Coronary artery (tissue), 2 donors: Measurements from ENCODE around the gene TMEM178A.
"Not testable (repeated sequence)": the region's sequence is repeated elsewhere in the genome, so short reads cannot be mapped to it uniquely, and the experiment has no call there.

Experiments
- DNase-seq: peaks from one replicate; pipeline ENCODE4 v3.0.0-alpha.2; 2017; ENCODE audit warnings: low spot score
- H3K27ac ChIP-seq, 2 donors: fragments of 200-600 bp; sonication (generic); one replicate each; pipeline ENCODE4 v1.5.1; 2016 to 2019
- H3K4me3 ChIP-seq: fragments of 200-600 bp; sonication (generic); 2 replicates; pipeline ENCODE4 v1.5.1; 2016; ENCODE audit warnings: mild to moderate bottlenecking, moderate library complexity
- TF ChIP-seq, protein P1 (sequence below): fragments of 200-600 bp; sonication (generic); IDR thresholded peaks from one replicate; pipeline ENCODE4 v1.5.1; 2019; ENCODE audit warnings: antibody characterized with exemption

The TMEM178A gene

DNA sequence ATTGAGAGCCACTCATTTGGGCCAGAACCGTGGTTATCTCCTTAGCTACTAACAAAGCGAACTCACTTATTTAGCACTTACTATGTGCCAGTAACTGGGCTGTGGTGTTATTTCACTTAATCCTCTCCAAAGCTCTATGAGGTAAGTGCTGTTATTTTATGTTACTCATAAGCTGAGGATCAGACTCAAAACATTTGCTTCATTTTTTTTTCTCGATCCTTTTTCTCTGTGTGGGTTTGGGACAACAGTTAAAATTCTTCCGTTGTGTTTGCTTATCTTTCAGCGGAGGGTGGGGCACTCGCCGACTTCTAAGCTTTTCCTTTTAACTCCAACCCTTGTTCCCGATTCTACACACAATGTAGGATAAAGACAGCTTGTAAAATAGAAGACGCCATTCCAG, 52.8 kb downstream of the TMEM178A start:
- no peak overlapping the region for H3K4me3 ChIP-seq
- DNase-seq: no peak
- no peak overlapping the region for H3K27ac ChIP-seq
- TF ChIP-seq, protein P1, sequence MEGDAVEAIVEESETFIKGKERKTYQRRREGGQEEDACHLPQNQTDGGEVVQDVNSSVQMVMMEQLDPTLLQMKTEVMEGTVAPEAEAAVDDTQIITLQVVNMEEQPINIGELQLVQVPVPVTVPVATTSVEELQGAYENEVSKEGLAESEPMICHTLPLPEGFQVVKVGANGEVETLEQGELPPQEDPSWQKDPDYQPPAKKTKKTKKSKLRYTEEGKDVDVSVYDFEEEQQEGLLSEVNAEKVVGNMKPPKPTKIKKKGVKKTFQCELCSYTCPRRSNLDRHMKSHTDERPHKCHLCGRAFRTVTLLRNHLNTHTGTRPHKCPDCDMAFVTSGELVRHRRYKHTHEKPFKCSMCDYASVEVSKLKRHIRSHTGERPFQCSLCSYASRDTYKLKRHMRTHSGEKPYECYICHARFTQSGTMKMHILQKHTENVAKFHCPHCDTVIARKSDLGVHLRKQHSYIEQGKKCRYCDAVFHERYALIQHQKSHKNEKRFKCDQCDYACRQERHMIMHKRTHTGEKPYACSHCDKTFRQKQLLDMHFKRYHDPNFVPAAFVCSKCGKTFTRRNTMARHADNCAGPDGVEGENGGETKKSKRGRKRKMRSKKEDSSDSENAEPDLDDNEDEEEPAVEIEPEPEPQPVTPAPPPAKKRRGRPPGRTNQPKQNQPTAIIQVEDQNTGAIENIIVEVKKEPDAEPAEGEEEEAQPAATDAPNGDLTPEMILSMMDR: no peak

DNA sequence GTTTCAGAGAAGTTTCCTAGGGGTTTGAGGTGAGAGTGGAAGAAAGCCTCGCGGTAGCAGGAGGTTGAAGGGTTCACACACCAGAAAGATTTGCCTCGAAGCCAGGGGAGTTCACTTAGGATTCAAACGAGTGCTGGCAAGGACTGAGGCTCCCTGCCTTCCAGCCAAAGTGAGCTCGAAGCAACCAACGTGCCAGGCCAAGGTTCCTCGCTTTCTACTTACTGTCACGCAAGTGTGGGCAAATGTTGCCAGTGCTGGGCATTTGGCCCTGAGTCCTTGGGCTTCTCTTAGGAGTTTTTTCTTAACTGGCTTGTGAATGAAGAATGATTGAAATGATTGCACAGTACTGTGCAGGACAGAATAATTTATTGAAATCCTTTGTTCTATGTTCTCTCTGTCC, 53.6 kb downstream of the TMEM178A start:
- no peak for DNase-seq
- H3K27ac ChIP-seq: no peak overlapping the region
- H3K4me3 ChIP-seq: no peak overlapping the region
- TF ChIP-seq, protein P1: no peak

DNA sequence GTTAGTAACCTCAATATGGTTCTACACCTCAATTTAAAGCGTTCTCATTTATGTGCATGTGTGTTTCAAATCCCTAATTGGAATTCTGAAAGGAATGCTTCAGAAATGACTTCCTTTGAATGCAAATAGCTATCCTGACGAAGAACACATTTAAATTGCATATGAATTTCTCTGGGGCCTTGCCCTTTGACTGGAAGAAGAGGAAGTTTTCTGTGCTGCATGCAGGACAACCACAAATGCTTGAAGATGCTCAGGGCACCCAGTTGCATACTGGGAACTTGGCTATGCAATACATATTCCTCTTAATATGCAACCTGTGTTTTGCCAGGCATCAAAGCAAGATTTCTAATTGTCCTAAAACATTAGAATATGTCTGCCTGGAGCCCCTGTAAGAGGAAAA, 55.3 kb downstream of the TMEM178A start:
- H3K4me3 ChIP-seq: no peak overlapping the region
- TF ChIP-seq, protein P1: no peak
- DNase-seq: no peak
- H3K27ac ChIP-seq: no peak overlapping the region

DNA sequence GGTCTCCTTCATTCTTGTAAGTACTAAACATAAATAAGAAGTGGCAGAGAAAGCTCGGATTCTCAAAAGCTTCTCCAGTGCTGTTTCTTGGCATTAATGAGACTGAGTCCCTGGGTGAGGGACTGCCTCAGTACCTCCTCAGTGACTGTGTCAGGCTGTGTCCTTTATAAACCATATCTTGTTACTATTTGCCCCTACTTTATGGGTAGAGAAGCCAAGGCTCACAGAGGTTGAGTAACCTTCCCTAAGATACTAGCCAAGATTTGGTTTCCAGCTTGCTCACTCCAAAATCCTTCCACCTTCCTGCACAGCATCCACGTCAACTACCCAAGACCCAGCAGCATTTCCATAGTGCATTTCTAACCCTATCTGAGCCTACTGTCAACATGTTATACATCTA, 57.8 kb downstream of the TMEM178A start:
- Histone ChIP-seq H3K27ac (no peak overlapping the region), H3K4me3 (no peak overlapping the region)
- DNase-seq: no peak
- TF ChIP-seq, protein P1: no peak

DNA sequence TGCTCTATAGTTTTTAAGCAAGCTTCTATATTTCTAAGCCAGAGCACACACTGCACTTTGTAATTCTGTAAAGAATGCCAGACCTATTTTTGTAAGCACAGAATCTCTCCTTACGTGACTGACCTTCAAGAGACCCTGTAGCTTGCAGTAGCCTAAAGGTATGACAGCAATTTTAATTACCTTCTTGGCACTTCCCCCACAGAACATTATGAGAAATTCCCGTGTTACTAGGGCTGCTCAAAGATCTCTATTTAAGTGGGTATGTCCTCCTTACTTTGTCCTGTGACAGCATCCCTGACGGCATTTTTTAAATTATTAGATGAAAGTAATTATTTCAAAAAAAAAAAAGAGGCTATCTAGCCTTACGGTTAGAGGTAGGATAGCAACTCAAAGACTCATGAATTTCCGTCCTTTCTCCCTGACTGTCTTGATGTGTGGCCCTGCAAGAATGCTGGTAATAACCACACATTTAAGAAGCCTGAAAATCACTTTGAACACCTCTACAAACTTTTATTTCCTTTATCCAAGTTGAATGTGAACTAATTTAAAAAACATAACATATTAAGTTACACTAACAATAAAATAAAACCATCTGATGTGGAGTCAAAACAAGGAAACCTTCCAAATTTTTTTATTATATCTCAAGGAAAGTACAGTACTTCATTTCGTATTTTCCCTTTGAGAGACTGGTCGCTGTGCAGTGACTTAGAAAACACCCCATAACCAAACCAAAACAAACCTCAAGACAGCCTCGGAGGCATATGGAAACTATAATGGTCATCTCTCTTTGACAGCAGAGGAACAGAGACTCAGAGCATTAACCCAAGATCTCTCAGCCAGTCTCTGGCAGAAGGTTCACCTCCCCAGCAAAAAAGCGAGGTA, 58.5 kb downstream of the TMEM178A start:
- Histone ChIP-seq H3K4me3 (no peak overlapping the region), H3K27ac (no peak overlapping the region)
- no peak for DNase-seq
- TF ChIP-seq, protein P1: no peak

DNA sequence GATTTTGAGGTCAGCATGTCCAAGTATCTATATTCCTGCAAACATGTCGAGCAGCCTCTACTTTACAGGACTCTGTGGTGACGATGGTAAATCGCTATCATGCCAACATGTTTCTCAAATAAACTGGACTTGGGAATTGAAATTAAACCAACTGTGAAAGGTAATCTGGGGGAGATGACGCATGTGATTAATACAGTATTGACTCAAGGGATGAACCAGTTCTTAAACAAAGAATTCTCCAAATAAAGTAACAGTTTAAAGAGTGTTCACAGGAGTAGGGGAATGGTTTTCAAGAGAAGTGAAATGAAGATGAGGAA, 59.1 kb downstream of the TMEM178A start:
- TF ChIP-seq, protein P1: no peak
- no peak for DNase-seq
- H3K27ac ChIP-seq: no peak overlapping the region
- H3K4me3 ChIP-seq: no peak overlapping the region

DNA sequence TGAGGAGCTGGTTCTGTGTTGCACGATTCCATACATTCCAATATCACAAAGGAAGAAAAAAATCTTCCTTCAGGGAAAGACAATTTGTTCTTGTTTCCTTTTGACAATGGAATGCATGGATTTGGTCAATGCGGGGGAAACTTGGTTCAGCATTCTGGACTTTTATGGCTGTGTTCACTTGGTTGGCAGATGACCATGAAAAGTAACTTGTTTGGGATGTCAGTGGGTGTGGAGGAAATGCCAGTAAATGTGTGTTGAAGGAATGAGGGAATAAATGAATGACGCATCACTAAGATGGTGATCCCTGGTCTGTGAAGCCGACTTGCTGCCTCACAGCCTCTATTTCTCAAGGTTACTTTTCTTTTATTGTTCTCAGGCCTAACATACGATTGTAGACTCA, 59.7 kb downstream of the TMEM178A start:
- no peak overlapping the region for H3K27ac ChIP-seq
- no peak for DNase-seq
- H3K4me3 ChIP-seq: no peak overlapping the region
- TF ChIP-seq, protein P1: no peak

DNA sequence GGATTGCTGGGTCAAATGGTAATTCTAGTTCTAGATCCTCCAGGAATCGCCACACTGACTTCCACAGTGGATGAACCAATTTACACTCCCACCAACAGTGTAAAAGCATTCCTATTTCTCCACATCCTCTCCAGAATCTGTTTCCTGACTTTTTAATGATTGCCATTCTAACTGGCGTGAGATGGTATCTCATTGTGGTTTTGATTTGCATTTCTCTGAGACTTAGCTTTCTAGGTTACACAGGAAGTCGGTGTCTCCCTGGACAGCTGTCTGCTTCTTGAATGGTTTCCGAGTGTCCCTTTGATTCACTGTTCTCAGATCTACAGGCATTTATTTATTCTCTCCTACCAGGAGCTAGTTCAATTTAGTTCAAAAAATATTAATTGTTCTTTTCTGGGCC, 62.4 kb downstream of the TMEM178A start:
- H3K27ac ChIP-seq, H3K4me3 ChIP-seq, DNase-seq: not testable (repeated sequence)
